Endothelial cell (in vitro differentiated cells): ENCODE measurements around the gene PVRIG. TPM values are rescaled to one million over a fixed set of nuclear protein-coding genes. Genes with fewer than 3 reads are reported as not detected.

Experiments used
- DNase-seq: peaks from one replicate; pipeline ENCODE4 v3.0.0; 2021; ENCODE audit warnings: low spot score
- H3K27ac Mint-ChIP-seq: one replicate; pipeline ENCODE4 v1.8.0; 2021; ENCODE audit warnings: mixed read lengths, inconsistent platforms; ENCODE audit not compliant: unreplicated experiment
- H3K27me3 Mint-ChIP-seq: one replicate; pipeline ENCODE4 v1.8.0; 2021; ENCODE audit warnings: mild to moderate bottlenecking, moderate library complexity, mixed read lengths, inconsistent platforms; ENCODE audit not compliant: unreplicated experiment
- H3K36me3 Mint-ChIP-seq: one replicate; pipeline ENCODE4 v1.8.0; 2021; ENCODE audit warnings: mild to moderate bottlenecking, low read depth, mixed read lengths, inconsistent platforms; ENCODE audit not compliant: unreplicated experiment
- H3K4me1 Mint-ChIP-seq: one replicate; pipeline ENCODE4 v1.8.0; 2021; ENCODE audit warnings: mild to moderate bottlenecking, mixed read lengths, inconsistent platforms; ENCODE audit not compliant: unreplicated experiment
- H3K4me3 Mint-ChIP-seq: one replicate; pipeline ENCODE4 v1.8.0; 2021; ENCODE audit warnings: mild to moderate bottlenecking, mixed read lengths, inconsistent platforms; ENCODE audit not compliant: unreplicated experiment
- H3K9me3 Mint-ChIP-seq: one replicate; pipeline ENCODE4 v1.8.0; 2021; ENCODE audit warnings: mixed read lengths, inconsistent platforms; ENCODE audit not compliant: unreplicated experiment
- CTCF ChIP-seq: fragments of 200-600 bp; sonication (generic); IDR thresholded peaks from one replicate; pipeline ENCODE4 v1.5.0; 2021; ENCODE audit warnings: antibody characterized with exemption; ENCODE audit not compliant: unreplicated experiment
- total RNA-seq: library from RNA; stranded (reverse); fragmentation: NEBNext Ultra II Directional; extraction: Animal tissue kit (Norgen Biotek cat#: 25700); gene quantifications from one replicate; pipeline ENCODE4 v1.2.1, GENCODE V29; 2021; ENCODE audit not compliant: unreplicated experiment

PVRIG gene
- total RNA-seq, 1 donor from 2014 or later = not detected

GRCh38 chr7:100219271-100219737, 445 bp upstream of the PVRIG start:
- Mint-ChIP-seq H3K4me3 (peak overlapping the region; percentile 70), H3K4me1 (no peaks in the 10 kb centered on the region), H3K27me3 (peaks cover 9% of the 10 kb centered on the region), H3K9me3 (no peaks in the 10 kb centered on the region), H3K36me3 (peaks cover 25% of the 10 kb centered on the region), H3K27ac (peak overlapping the region; percentile 75)
- no peak for TF ChIP-seq CTCF
- no peak for DNase-seq

- H3K4me1 Mint-ChIP-seq = no peaks in the 10 kb centered on the region
- H3K9me3 Mint-ChIP-seq = no peaks in the 10 kb centered on the region
- no peak overlapping the region for H3K27ac Mint-ChIP-seq
Measured at GRCh38 chr7:100220586-100221230, 959 bp downstream of the PVRIG start.

GRCh38 chr7:100221231-100221718, 1.5 kb downstream of the PVRIG start:
- TF ChIP-seq CTCF = no peak
- Mint-ChIP-seq H3K9me3 (no peaks in the 10 kb centered on the region), H3K4me1 (no peaks in the 10 kb centered on the region), H3K4me3 (no peak overlapping the region), H3K27me3 (peaks cover 11% of the 10 kb centered on the region), H3K27ac (no peak overlapping the region), H3K36me3 (peaks cover 25% of the 10 kb centered on the region)
- no peak for DNase-seq

More at GRCh38 chr7:100220586-100221230, 959 bp downstream of the PVRIG start:
- no peak for DNase-seq
- peaks cover 25% of the 10 kb centered on the region for H3K36me3 Mint-ChIP-seq
- no peak for TF ChIP-seq CTCF
- peak overlapping the region; percentile 47 for H3K4me3 Mint-ChIP-seq
- peaks cover 9% of the 10 kb centered on the region for H3K27me3 Mint-ChIP-seq

- H3K27me3 Mint-ChIP-seq = peaks cover 11% of the 10 kb centered on the region
- no peaks in the 10 kb centered on the region for H3K4me1 Mint-ChIP-seq
- TF ChIP-seq CTCF = no peak
- H3K36me3 Mint-ChIP-seq = peaks cover 25% of the 10 kb centered on the region
- no peak overlapping the region for H3K27ac Mint-ChIP-seq
- no peaks in the 10 kb centered on the region for H3K9me3 Mint-ChIP-seq
- peak overlapping the region; percentile 56 for H3K4me3 Mint-ChIP-seq
- DNase-seq = no peak
Measured at GRCh38 chr7:100221767-100222444, 2.2 kb downstream of the PVRIG start.
